K562 treated with DMSO at 1 percent for 48 hours (cell line): Measurements from ENCODE around the gene ERCC2. TPM values are rescaled to one million over a fixed set of nuclear protein-coding genes. Genes with fewer than 3 reads are reported as not detected.

Source experiments
- total RNA-seq: library from RNA; unstranded; fragments of 300-600 nt; gene quantifications from 2 replicates; pipeline ENCODE4 v1.2.3, GENCODE V29; 2022; ENCODE audit warnings: low replicate concordance; ENCODE audit errors: extremely low read depth

ERCC2 gene
- total RNA-seq: not detected in 2 replicates

GRCh38 chr19:45370410-45371204, at the start of gene ERCC2:
Gene ERCC2, minus strand, starts transcription at chr19:45370573. Its CDS starts 33 bp downstream, at chr19:45370540.

GRCh38 chr19:45406226-45407090, 36.1 kb upstream of the ERCC2 start, which contains the start of gene POLR1G:
Gene POLR1G, plus strand, starts transcription at chr19:45406644. Its CDS starts 53 bp downstream, at chr19:45406697.

GRCh38 chr19:45404557-45405434, 34.4 kb upstream of the ERCC2 start, which contains the start of gene PPP1R13L:
Gene PPP1R13L, minus strand, starts transcription at chr19:45405069. Its CDS starts 6,751 bp downstream, at chr19:45398318.

GRCh38 chr19:45340232-45340898, 30.0 kb downstream of the ERCC2 start, which contains the start of gene KLC3:
Gene KLC3, plus strand, starts transcription at chr19:45340750. Its CDS starts 4,792 bp downstream, at chr19:45345542.

GRCh38 chr19:45322744-45323281, 47.6 kb downstream of the ERCC2 start, which contains the start of gene CKM:
Gene CKM, minus strand, starts transcription at chr19:45322875. Its CDS starts 3,162 bp downstream, at chr19:45319713.

Other genes starting within 250 kb of the ERCC2 start
- not detected in 2 replicates for gene NKPD1, start 209.6 kb downstream of the ERCC2 start, total RNA-seq
- not detected in 2 replicates for gene TRAPPC6A, start 192.3 kb downstream of the ERCC2 start, total RNA-seq
- not detected in 2 replicates for gene BLOC1S3, start 191.8 kb downstream of the ERCC2 start, total RNA-seq
- not detected in 2 replicates for gene EXOC3L2, start 125.2 kb downstream of the ERCC2 start, total RNA-seq
- not detected in 2 replicates for gene MARK4, start 119.3 kb downstream of the ERCC2 start, total RNA-seq
- not detected in 2 replicates for gene CKM, start 47.7 kb downstream of the ERCC2 start, total RNA-seq
- not detected in 2 replicates for gene KLC3, start 29.8 kb downstream of the ERCC2 start, total RNA-seq
- not detected in 2 replicates for gene PPP1R13L, start 34.5 kb upstream of the ERCC2 start, total RNA-seq
- not detected in 2 replicates for gene POLR1G, start 36.1 kb upstream of the ERCC2 start, total RNA-seq
- gene ERCC1, start 53.3 kb upstream of the ERCC2 start, total RNA-seq: not detected in 2 replicates
- gene FOSB, start 97.4 kb upstream of the ERCC2 start, total RNA-seq: not detected in 2 replicates
- not detected in 2 replicates for gene RTN2, start 126.5 kb upstream of the ERCC2 start, total RNA-seq
- not detected in 2 replicates for gene PPM1N, start 127.9 kb upstream of the ERCC2 start, total RNA-seq
- gene VASP, start 136.9 kb upstream of the ERCC2 start, total RNA-seq: not detected in 2 replicates
- not detected in 2 replicates for gene OPA3, start 214.2 kb upstream of the ERCC2 start, total RNA-seq
- not detected in 2 replicates for gene GPR4, start 231.6 kb upstream of the ERCC2 start, total RNA-seq